HEK293 (cell line): ENCODE results near the gene MACROH2A2.

ENCODE experiments used
- CTCF ChIA-PET: fragments of 350-600 bp; formaldehyde crosslinking; extraction: SDS; loops from one replicate; lab custom pipeline; 2021; ENCODE audit warnings: antibody characterized with exemption; lab: Yijun Ruan, JAX
- POLR2A ChIA-PET: fragments of 300-600 bp; formaldehyde crosslinking; extraction: SDS; loops from one replicate; lab custom pipeline; 2020; ENCODE audit warnings: antibody characterized with exemption, inconsistent platforms; lab: Yijun Ruan, JAX
- H3K27ac ChIP-seq: fragments of 200-500 bp; sonication (Bioruptor generic); 2 replicates; pipeline ENCODE4 v1.5.1; 2014; ENCODE audit warnings: low read depth, low read length, control low read depth, inconsistent platforms; ENCODE audit errors: extremely low read depth
- H3K36me3 ChIP-seq, 2 experiments: fragments of 200-500 bp in 1 of 2; sonication (Bioruptor generic) in 1 of 2; 1 replicate in 1 of 2; 2 replicates in 1 of 2; pipeline ENCODE4 v1.5.1; 2014 to 2017; ENCODE audit warnings: inconsistent platforms in 2 of 2, low read length in 2 of 2; ENCODE audit not compliant: control insufficient read depth in 2 of 2, insufficient read depth in 1 of 2
- H3K4me1 ChIP-seq: fragments of 200-500 bp; sonication (Bioruptor generic); 2 replicates; pipeline ENCODE4 v1.5.1; 2014; ENCODE audit warnings: mild to moderate bottlenecking, low read length, inconsistent platforms; ENCODE audit not compliant: control insufficient read depth, insufficient read depth
- H3K4me3 ChIP-seq: 2 replicates; pipeline ENCODE4 v1.5.1; 2011; ENCODE audit warnings: low read depth, mild to moderate bottlenecking, control low read depth, low read length, moderate library complexity
- H3K9me3 ChIP-seq: fragments of 200-500 bp; sonication (Bioruptor generic); 2 replicates; pipeline ENCODE4 v1.5.1; 2014; ENCODE audit warnings: low read depth, low read length, inconsistent platforms; ENCODE audit not compliant: control insufficient read depth, insufficient read depth
- GLIS1 ChIP-seq: fragments of 450-650 bp; formaldehyde crosslinking; IDR thresholded peaks from 2 replicates; pipeline ENCODE4 v1.5.1; 2016; ENCODE audit warnings: missing biosample characterization, missing genetic modification characterization
- MYNN ChIP-seq: fragments of 450-650 bp; formaldehyde crosslinking; IDR thresholded peaks from 2 replicates; pipeline ENCODE4 v1.5.1; 2016; ENCODE audit warnings: missing biosample characterization, missing genetic modification characterization, borderline replicate concordance
- ZBTB7A ChIP-seq: fragments of 450-650 bp; formaldehyde crosslinking; IDR thresholded peaks from 2 replicates; pipeline ENCODE4 v1.5.1; 2016; ENCODE audit warnings: low read depth, missing biosample characterization, missing genetic modification characterization
- ZEB2 ChIP-seq: fragments of 450-650 bp; formaldehyde crosslinking; IDR thresholded peaks from 2 replicates; pipeline ENCODE4 v1.5.1; 2016; ENCODE audit warnings: missing biosample characterization, missing genetic modification characterization
- ZIC2 ChIP-seq: fragments of 450-650 bp; formaldehyde crosslinking; IDR thresholded peaks from 2 replicates; pipeline ENCODE4 v1.5.1; 2016; ENCODE audit warnings: missing biosample characterization, missing genetic modification characterization
- ZNF112 ChIP-seq: fragments of 450-650 bp; formaldehyde crosslinking; IDR thresholded peaks from 2 replicates; pipeline ENCODE4 v1.5.0; 2017; ENCODE audit warnings: missing biosample characterization, missing genetic modification characterization
- ZNF140 ChIP-seq: fragments of 450-650 bp; formaldehyde crosslinking; IDR thresholded peaks from 2 replicates; pipeline ENCODE4 v1.5.1; 2016; ENCODE audit warnings: missing biosample characterization, missing genetic modification characterization
- ZNF274 ChIP-seq, 2 experiments: fragments of 200-500 bp in 1 of 2; fragments of 450-650 bp in 1 of 2; sonication (Bioruptor generic) in 1 of 2; formaldehyde crosslinking in 1 of 2; IDR thresholded peaks; 2 replicates each; pipeline versions ENCODE4 v1.5.1 to v1.6.1; 2014 to 2016; ENCODE audit warnings: borderline replicate concordance in 1 of 2, inconsistent platforms in 1 of 2, low read length in 1 of 2, missing biosample characterization in 1 of 2, missing genetic modification characterization in 1 of 2
- ZNF391 ChIP-seq: fragments of 450-650 bp; formaldehyde crosslinking; IDR thresholded peaks from 2 replicates; pipeline ENCODE4 v1.5.1; 2016; ENCODE audit warnings: low read depth, missing biosample characterization, missing genetic modification characterization, borderline replicate concordance
- ZNF426 ChIP-seq: fragments of 450-650 bp; formaldehyde crosslinking; IDR thresholded peaks from 2 replicates; pipeline ENCODE4 v1.5.1; 2017; ENCODE audit warnings: missing biosample characterization, missing genetic modification characterization, mild to moderate bottlenecking, inconsistent platforms, moderate library complexity
- ZNF510 ChIP-seq: fragments of 450-650 bp; formaldehyde crosslinking; IDR thresholded peaks from 2 replicates; pipeline ENCODE4 v1.5.1; 2018; ENCODE audit warnings: mild to moderate bottlenecking, missing genetic modification characterization, missing biosample characterization; ENCODE audit not compliant: insufficient replicate concordance
- ZNF521 ChIP-seq: fragments of 450-650 bp; formaldehyde crosslinking; IDR thresholded peaks from 2 replicates; pipeline ENCODE4 v1.5.1; 2017; ENCODE audit warnings: missing biosample characterization, mild to moderate bottlenecking, missing genetic modification characterization
- ZNF600 ChIP-seq: fragments of 450-650 bp; formaldehyde crosslinking; IDR thresholded peaks from 2 replicates; pipeline ENCODE4 v1.5.1; 2016; ENCODE audit warnings: missing biosample characterization, missing genetic modification characterization
- ZNF654 ChIP-seq: fragments of 450-650 bp; formaldehyde crosslinking; IDR thresholded peaks from 2 replicates; pipeline ENCODE4 v1.5.1; 2016; ENCODE audit warnings: low read depth, missing biosample characterization, missing genetic modification characterization
- ZNF792 ChIP-seq: fragments of 450-650 bp; formaldehyde crosslinking; IDR thresholded peaks from 2 replicates; pipeline ENCODE4 v1.5.1; 2016; ENCODE audit warnings: missing biosample characterization, missing genetic modification characterization
- ZSCAN23 ChIP-seq: fragments of 450-650 bp; formaldehyde crosslinking; IDR thresholded peaks from 2 replicates; pipeline ENCODE4 v1.5.1; 2016; ENCODE audit warnings: missing biosample characterization, missing genetic modification characterization
- TF ChIP-seq, protein P1 (sequence below): fragments of 450-650 bp; formaldehyde crosslinking; IDR thresholded peaks from 2 replicates; pipeline ENCODE4 v1.5.1; 2016; ENCODE audit warnings: missing biosample characterization, missing genetic modification characterization, low read depth

MACROH2A2 gene

DNA sequence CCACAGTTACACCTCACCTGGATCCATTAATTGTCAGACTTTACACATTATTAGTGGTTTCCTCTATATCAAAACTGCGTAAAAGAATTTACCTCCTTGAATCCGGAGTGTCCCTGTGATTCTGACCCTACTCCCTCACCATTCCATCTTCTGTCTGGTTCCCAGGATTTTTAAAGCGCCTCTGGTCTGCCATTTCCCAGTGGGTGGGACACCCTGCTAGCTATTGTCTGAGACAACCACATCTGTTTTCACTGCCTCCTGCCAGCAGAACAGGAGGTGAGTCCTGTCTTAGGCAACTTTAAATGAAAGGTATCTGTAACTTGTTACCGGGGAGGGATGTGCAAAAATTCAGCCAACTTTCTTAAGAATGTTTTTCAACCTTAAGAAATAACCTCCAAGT lies 2.3 kb downstream of the MACROH2A2 start:
- CTCF ChIA-PET: interaction anchor here (0.6 to 1.0 kb wide), 5 partner anchors 12 to 97 kb away, joined by 3 to 4 read pairs (median 3); no protein-coding TSS in a partner anchor
- Histone ChIP-seq H3K4me1 (peaks cover 14% of the 10 kb centered on the region), H3K27ac (no peak overlapping the region), H3K36me3 (no peaks in the 10 kb centered on the region), H3K9me3 (no peaks in the 10 kb centered on the region), H3K4me3 (no peak overlapping the region)
- peak; percentile 76 for TF ChIP-seq ZIC2 (tag by site-specific recombination)
- TF ChIP-seq ZNF510: no peak
- TF ChIP-seq GLIS1 (tag by site-specific recombination): peak; percentile 69
- peak; percentile 79 for TF ChIP-seq ZNF600 (tag by site-specific recombination)
- POLR2A ChIA-PET: interaction anchor here (1.1 kb wide), 1 partner anchor 115 kb away, joined by 14 read pairs; the partner anchor contains the start of gene SAR1A

DNA sequence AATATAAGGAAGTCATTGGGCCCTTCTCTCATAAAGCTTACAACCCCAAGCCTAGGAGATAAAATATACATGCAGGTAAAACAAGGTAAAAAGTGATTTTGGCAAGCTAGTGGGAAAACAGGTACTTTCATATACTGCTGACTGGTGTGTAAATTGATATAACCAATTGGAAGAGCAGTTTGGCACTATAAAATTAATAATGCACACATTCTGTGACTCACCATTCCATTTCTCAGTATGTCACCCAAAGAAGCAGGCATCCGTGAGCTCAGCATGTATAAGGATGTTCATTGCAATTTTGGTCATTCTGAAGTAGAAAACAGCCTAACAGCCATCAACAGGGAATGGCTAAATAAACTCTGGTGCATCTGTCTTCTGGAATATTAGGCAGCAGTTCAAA lies 2.9 kb downstream of the MACROH2A2 start:
- H3K4me1 ChIP-seq: peaks cover 10% of the 10 kb centered on the region
- H3K9me3 ChIP-seq: no peaks in the 10 kb centered on the region
- TF ChIP-seq ZSCAN23 (tag by site-specific recombination) (no peak), ZNF391 (tag by site-specific recombination) (no peak), ZNF112 (tag by site-specific recombination) (no peak), ZNF426 (tag by site-specific recombination) (no peak), ZEB2 (tag by site-specific recombination) (0 out of 2 replicates have a peak, but pooled peaks have one; percentile 21)
- no peak overlapping the region for H3K4me3 ChIP-seq
- no peak overlapping the region for H3K27ac ChIP-seq
- ChIA-PET POLR2A (interaction anchor here (0.6 kb wide), 1 partner anchor 1791 kb away, joined by 10 read pairs; no protein-coding TSS in a partner anchor), CTCF (interaction anchor here (0.6 to 0.8 kb wide), 3 partner anchors 49 to 420 kb away, joined by 3 read pairs; no protein-coding TSS in a partner anchor)
- no peaks in the 10 kb centered on the region for H3K36me3 ChIP-seq

DNA sequence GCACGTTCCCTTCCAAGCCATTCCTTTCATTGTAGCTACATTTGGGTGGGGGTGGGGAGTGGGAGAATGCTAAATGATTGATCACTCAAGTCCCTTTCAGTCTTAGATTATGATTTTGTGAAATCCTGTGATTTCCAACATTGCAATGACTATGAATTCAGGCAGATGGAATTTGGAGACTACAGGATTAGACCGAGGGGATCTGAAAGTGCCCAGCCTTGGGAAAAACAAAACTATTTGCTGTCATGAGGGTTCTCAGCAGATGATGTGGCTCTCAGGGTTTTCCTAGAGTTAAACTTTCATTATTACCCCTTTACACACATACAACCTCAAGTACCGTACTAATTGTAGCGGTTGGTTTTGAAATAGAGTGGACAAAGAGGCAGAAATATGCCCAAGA lies 4.7 kb downstream of the MACROH2A2 start:
- H3K4me3 ChIP-seq: no peak overlapping the region
- H3K27ac ChIP-seq: no peak overlapping the region
- no peak for TF ChIP-seq ZNF654 (tag by site-specific recombination)
- TF ChIP-seq ZBTB7A: no peak
- no peak for TF ChIP-seq ZNF140
- no peak for TF ChIP-seq ZNF792 (tag by site-specific recombination)
- no peak for TF ChIP-seq MYNN (tag by site-specific recombination)
- TF ChIP-seq, protein P1, sequence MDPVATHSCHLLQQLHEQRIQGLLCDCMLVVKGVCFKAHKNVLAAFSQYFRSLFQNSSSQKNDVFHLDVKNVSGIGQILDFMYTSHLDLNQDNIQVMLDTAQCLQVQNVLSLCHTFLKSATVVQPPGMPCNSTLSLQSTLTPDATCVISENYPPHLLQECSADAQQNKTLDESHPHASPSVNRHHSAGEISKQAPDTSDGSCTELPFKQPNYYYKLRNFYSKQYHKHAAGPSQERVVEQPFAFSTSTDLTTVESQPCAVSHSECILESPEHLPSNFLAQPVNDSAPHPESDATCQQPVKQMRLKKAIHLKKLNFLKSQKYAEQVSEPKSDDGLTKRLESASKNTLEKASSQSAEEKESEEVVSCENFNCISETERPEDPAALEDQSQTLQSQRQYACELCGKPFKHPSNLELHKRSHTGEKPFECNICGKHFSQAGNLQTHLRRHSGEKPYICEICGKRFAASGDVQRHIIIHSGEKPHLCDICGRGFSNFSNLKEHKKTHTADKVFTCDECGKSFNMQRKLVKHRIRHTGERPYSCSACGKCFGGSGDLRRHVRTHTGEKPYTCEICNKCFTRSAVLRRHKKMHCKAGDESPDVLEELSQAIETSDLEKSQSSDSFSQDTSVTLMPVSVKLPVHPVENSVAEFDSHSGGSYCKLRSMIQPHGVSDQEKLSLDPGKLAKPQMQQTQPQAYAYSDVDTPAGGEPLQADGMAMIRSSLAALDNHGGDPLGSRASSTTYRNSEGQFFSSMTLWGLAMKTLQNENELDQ (tag by site-specific recombination): no peak
- no peak for TF ChIP-seq ZNF391 (tag by site-specific recombination)
- no peak for TF ChIP-seq ZNF274 (IDR thresholded peaks at IDR 0.05; ENCODE audit: low read length)
- no peak for TF ChIP-seq ZNF274 (tag by site-specific recombination; IDR thresholded peaks at IDR 0.05; ENCODE audit: borderline replicate concordance)
- TF ChIP-seq ZNF521 (tag by site-specific recombination): no peak
- peaks cover 4% of the 10 kb centered on the region for H3K4me1 ChIP-seq
- H3K36me3 ChIP-seq: no peaks in the 10 kb centered on the region
- no peaks in the 10 kb centered on the region for H3K9me3 ChIP-seq
- POLR2A ChIA-PET: no interaction called here
- CTCF ChIA-PET: no interaction called here
